ENCODE data around the gene IDH1. TPM values are rescaled to one million over a fixed set of nuclear protein-coding genes. Genes with fewer than 3 reads are reported as not detected.

IDH1 gene
- total and polyA plus RNA-seq, 2 of the 4 experiments (the other 2 are of a cell fraction) = 53.5 to 77.1 TPM

GRCh38 chr2:208207769-208208168, 47.1 kb downstream of the IDH1 start:
- no peak overlapping the region for H2BK20ac ChIP-seq (ENCODE audit: low read depth, low read length)
- dilution Hi-C loops (cut with HindIII; ENCODE audit: low sequenced_read_pairs, unreplicated experiment) = no loop called here
- no peak overlapping the region for H3K27ac ChIP-seq (ENCODE audit: insufficient read depth, low read length)
- no peak overlapping the region for H3K56ac ChIP-seq (ENCODE audit: extremely low read depth, insufficient read depth, low read length)
- H4K20me1 ChIP-seq (ENCODE audit: insufficient read depth, low read length) = no peaks in the 10 kb centered on the region
- H2AK5ac ChIP-seq (ENCODE audit: low read depth, low read length) = no peak overlapping the region
- TF ChIP-seq CHD1 (IDR thresholded peaks at IDR 0.05; ENCODE audit: low read depth, low read length) = no peak
- TF ChIP-seq BHLHE40 (IDR thresholded peaks at IDR 0.05; ENCODE audit: low read depth, low read length) = no peak
- TF ChIP-seq MAFK (IDR thresholded peaks at IDR 0.05; ENCODE audit: low read depth, low read length) = no peak
- TF ChIP-seq RAD21 (IDR thresholded peaks at IDR 0.05; ENCODE audit: low read length) = no peak
- no peak for TF ChIP-seq NFE2L2 (IDR thresholded peaks at IDR 0.05; ENCODE audit: low read depth, low read length)
- TF ChIP-seq POLR2A (IDR thresholded peaks at IDR 0.05; ENCODE audit: low read depth, low read length) = no peak
- TF ChIP-seq ELK1 (IDR thresholded peaks at IDR 0.05; ENCODE audit: borderline replicate concordance, low read depth, low read length) = no peak
- TF ChIP-seq RFX5 (IDR thresholded peaks at IDR 0.05; ENCODE audit: low read depth, low read length) = no peak
- TF ChIP-seq RCOR1 (IDR thresholded peaks at IDR 0.05; ENCODE audit: insufficient replicate concordance, low read length) = no peak
- TF ChIP-seq SMC3 (IDR thresholded peaks at IDR 0.05; ENCODE audit: low read depth, low read length) = no peak
- no peak for TF ChIP-seq CEBPB (IDR thresholded peaks at IDR 0.05; ENCODE audit: low read depth, low read length)
- TF ChIP-seq FOS (IDR thresholded peaks at IDR 0.05; ENCODE audit: low read depth, low read length) = no peak
- H2BK120ac ChIP-seq (ENCODE audit: low read depth, low read length) = no peak overlapping the region
- no peak overlapping the region for H2BK5ac ChIP-seq (ENCODE audit: low read depth, low read length, poor library complexity, severe bottlenecking)
- in situ Hi-C loops (cut with MboI; ENCODE audit: low sequenced_read_pairs) = no loop called here
- ATAC-seq (ENCODE audit: low read depth) (no peak), DNase-seq (no peak)
- H3K9ac ChIP-seq (ENCODE audit: low read depth, low read length) = no peak overlapping the region
- no peaks in the 10 kb centered on the region for H3K4me1 ChIP-seq (ENCODE audit: control insufficient read depth, insufficient read depth, low read length)
- CTCF ChIA-PET = interaction anchor here (1.5 kb wide), 1 partner anchor 32 kb away, joined by 5 read pairs; no protein-coding TSS in a partner anchor
- no peak overlapping the region for H3K4ac ChIP-seq (ENCODE audit: low read depth, low read length)
- H3K18ac ChIP-seq (ENCODE audit: low read depth, low read length) = no peak overlapping the region
- no peaks in the 10 kb centered on the region for H3K36me3 ChIP-seq (ENCODE audit: control insufficient read depth, insufficient read depth, low read length)
- H3K4me3 ChIP-seq (ENCODE audit: insufficient read depth, low read depth, low read length) = no peak overlapping the region
- H2AK9ac ChIP-seq (replicated peaks; ENCODE audit: low read depth, low read length, poor library complexity) = no peak overlapping the region
- H2BK15ac ChIP-seq (ENCODE audit: low read depth, low read length) = no peak overlapping the region
- H2AFZ ChIP-seq (replicated peaks; ENCODE audit: low read length, poor library complexity) = no peak overlapping the region
- POLR2A ChIA-PET (ENCODE audit: unreplicated experiment) = no interaction called here
- no peak overlapping the region for H4K5ac ChIP-seq (ENCODE audit: low read depth, low read length)
- H3K14ac ChIP-seq (replicated peaks; ENCODE audit: low read depth, low read length) = no peak overlapping the region
- intact Hi-C loops (cut with micrococcal nuclease) = no loop called here
- no peaks in the 10 kb centered on the region for H3K79me1 ChIP-seq (ENCODE audit: low read depth in 1 of 2, low read length in 2 of 2)
- H4K8ac ChIP-seq (ENCODE audit: low read depth in 2 of 2, low read length in 2 of 2) = no peak overlapping the region
- no peaks in the 10 kb centered on the region for H3K9me3 ChIP-seq (ENCODE audit: control insufficient read depth, insufficient read depth, low read length)
- no peaks in the 10 kb centered on the region for H3K9me1 ChIP-seq (ENCODE audit: insufficient read depth, low read length)
- BruUV-seq (replicated peaks) = no TSS peak
- WGBS, 2 experiments (ENCODE audit: extremely low coverage in 2 of 2, insufficient read length in 1 of 2) = no CpG with 5 or more reads among the region's 3 CpGs
- H3K4me2 ChIP-seq (ENCODE audit: low read depth, low read length) = no peak overlapping the region
- no peak overlapping the region for H3K23ac ChIP-seq (ENCODE audit: low read depth, low read length)
- no peaks in the 10 kb centered on the region; the same call in 1 of the 2 replicates for H3K27me3 ChIP-seq (ENCODE audit: control insufficient read depth, insufficient read depth, low read length)
- H4K91ac ChIP-seq (ENCODE audit: insufficient read depth, low read depth, low read length) = no peak overlapping the region

All from IMR-90 (cell line).